ENCODE data around the gene GABRB1.

The GABRB1 gene

GRCh38 chr4:47381172-47381571 lies 349.8 kb downstream of the GABRB1 start:
- no peak for DNase-seq

GRCh38 chr4:47382846-47383360 lies 351.5 kb downstream of the GABRB1 start:
- no peak for DNase-seq

GRCh38 chr4:47383829-47384427 lies 352.6 kb downstream of the GABRB1 start:
- no peak for DNase-seq

GRCh38 chr4:47386146-47386545 lies 354.8 kb downstream of the GABRB1 start:
- DNase-seq = no peak

GRCh38 chr4:47386561-47387235 lies 355.3 kb downstream of the GABRB1 start:
- no peak for DNase-seq

- DNase-seq = no peak
These were observed 359.2 kb downstream of the GABRB1 start for GRCh38 chr4:47390428-47391125.

- DNase-seq = no peak
These were observed 359.9 kb downstream of the GABRB1 start for GRCh38 chr4:47391256-47391655.

- no peak for DNase-seq
These were observed 375.0 kb downstream of the GABRB1 start for GRCh38 chr4:47406408-47406807.

- no peak for DNase-seq
These were observed 378.9 kb downstream of the GABRB1 start for GRCh38 chr4:47410271-47410670.

GRCh38 chr4:47413521-47413920 lies 382.2 kb downstream of the GABRB1 start:
- no peak for DNase-seq

- no peak for DNase-seq
These were observed 384.4 kb downstream of the GABRB1 start for GRCh38 chr4:47415719-47416118.

GRCh38 chr4:47418147-47418546 lies 386.8 kb downstream of the GABRB1 start:
- DNase-seq = no peak

- no peak for DNase-seq
These were observed 387.9 kb downstream of the GABRB1 start for GRCh38 chr4:47419296-47419695.

GRCh38 chr4:47425628-47426027 lies 394.3 kb downstream of the GABRB1 start:
- DNase-seq = no peak

- no peak for DNase-seq
These were observed 396.6 kb downstream of the GABRB1 start for GRCh38 chr4:47427935-47428334.

- DNase-seq = no peak
These were observed 401.4 kb downstream of the GABRB1 start for GRCh38 chr4:47432749-47433148.

GRCh38 chr4:47434931-47435330 lies 403.6 kb downstream of the GABRB1 start:
- DNase-seq = no peak

- peak in 8 of 56 donors; percentile 0 to 12 (median 4) for DNase-seq
These were observed 411.6 kb downstream of the GABRB1 start for GRCh38 chr4:47442980-47443379.

GRCh38 chr4:47444031-47444430 lies 412.7 kb downstream of the GABRB1 start:
- DNase-seq = no peak

- DNase-seq = no peak
These were observed 420.3 kb downstream of the GABRB1 start for GRCh38 chr4:47451657-47452056.

- peak in 1 of 56 donors; percentile 52 for DNase-seq
These were observed 431.4 kb downstream of the GABRB1 start for GRCh38 chr4:47462799-47463234.

- DNase-seq = peak; percentile 64 to 98 (median 93)
These were observed 432.0 kb downstream of the GABRB1 start, which contains the start of gene COMMD8 for GRCh38 chr4:47463235-47463956. Gene COMMD8, minus strand, starts transcription at chr4:47463702. Its CDS starts 51 bp downstream, at chr4:47463651.

Data from nucleus accumbens (tissue), 56 donors.